OCI-M2 (cell line): ENCODE measurements around the gene SLC30A4.
"Not testable (repeated sequence)": the region's sequence is repeated elsewhere in the genome, so short reads cannot be mapped to it uniquely, and the experiment has no call there.

Source experiments
- DNase-seq: peaks from one replicate; lab custom pipeline; 2025; ENCODE audit not compliant: unreplicated experiment; lab: John Stamatoyannopoulos, UW

Gene SLC30A4

DNA sequence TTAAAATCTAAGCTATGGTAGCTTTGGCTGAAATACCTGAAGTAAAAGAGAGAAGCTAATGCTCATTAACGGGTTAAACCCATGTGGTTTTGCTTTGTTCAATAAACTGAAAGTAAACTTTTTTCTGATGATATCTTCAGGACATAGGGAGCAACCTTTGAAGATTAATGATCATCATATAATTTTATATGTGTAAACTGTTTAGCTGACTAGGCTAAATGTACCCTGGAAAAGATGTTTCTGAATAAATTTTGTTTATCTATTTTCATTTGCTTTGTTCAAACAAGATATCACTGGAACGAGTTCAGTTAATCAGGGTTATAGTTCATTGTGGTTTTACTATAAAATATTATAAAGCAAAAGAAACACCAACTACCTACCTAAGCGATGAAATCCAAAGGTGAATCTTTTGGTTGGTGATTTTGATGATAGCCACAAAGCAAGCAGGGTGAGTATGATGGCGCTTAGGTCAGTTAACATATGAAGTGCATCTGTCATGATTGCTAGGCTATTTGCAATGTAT lies 11.7 kb downstream of the SLC30A4 start:
- no peak for DNase-seq

DNA sequence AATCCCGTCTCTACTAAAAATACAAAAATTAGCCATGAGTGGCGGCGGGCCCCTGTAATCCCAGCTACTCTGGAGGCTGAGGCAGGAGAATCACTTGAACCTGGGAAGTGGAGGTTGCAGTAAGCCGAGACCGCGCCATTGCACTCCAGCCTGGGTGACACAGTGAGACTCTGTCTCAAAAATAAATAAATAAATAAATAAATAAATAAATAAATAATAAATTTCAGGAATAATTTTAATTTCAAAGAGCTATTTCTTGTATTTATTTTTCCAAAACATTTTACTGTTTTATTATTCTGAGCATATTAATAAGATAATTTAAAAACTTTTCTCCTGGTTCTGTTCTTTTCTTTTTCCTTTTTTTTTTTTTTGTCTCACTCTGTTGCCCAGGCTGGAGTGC lies 15.4 kb downstream of the SLC30A4 start:
- DNase-seq: not testable (repeated sequence)

DNA sequence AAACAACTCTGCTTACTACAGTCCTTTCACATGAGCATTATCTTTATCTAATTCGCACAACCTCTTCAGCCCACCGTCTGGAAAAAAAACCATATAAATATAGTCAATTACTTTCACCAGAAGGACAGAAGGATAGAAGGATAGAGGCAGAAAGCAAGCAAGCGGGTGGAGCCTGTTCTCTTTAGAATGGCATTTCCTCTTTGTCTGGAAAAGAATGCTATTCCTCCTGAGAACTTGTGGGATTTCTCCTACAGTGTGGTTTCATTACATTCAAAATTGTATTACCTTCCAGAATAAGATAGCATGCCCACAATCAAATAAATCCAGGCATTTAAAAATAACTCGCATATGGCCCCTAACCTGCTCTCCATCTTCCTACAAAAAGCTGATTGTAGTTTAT lies 23.1 kb downstream of the SLC30A4 start:
- no peak for DNase-seq

DNA sequence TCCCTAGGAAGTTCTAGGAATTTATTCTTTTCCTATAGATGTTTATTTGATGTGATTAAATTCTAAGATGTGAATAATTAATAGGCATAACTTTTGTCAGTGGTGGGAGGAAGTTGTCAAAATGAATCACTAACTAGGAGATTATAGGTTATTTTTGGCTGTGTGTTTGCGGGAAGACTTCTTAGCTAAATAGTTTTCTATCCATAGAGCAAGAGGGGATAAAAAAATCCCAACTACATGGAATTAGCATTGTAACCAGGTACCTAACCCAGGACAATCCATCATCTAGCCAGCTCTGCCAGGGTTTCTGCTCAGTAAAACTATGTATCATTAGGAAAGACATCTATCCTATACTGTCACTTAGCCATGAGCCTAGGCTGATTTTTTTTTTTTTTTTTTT lies 23.9 kb downstream of the SLC30A4 start:
- no peak for DNase-seq

DNA sequence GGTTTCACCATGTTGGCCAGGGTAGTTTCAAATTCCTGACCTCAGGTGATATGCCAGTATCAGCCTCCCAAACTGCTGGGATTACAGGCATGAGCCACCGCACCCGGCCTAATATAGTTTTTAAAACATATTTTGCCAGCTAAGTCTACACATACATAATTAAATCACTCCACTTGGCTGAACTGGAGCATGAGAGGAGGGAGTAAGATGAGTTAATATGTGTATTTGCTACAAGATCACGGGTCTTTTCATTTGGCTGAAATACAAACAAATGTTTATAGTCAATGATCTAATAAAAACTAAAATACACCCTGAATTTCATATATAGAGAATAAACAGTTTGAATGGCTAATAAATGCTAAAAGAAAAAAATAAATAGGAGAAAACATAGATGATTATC lies 25.3 kb downstream of the SLC30A4 start:
- DNase-seq: no peak

DNA sequence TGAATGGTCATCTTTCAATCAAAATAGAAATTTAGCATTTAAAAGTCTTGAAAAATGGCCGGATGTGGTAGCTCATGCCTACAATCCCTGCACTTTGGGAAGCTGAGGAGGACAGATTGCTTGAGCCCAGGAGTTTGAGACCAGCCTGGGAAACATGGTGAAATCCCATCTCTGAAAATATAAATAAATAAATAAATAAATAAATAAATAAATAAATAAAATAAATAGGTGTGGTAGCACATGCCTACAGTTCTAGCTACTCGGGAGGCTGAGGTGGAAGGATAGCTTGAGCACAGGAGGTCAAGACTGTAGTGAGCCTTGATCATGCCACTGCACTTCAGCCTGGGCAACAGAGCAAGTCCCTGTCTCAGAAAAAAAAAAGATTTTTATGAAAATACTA lies 25.9 kb downstream of the SLC30A4 start:
- no peak for DNase-seq

DNA sequence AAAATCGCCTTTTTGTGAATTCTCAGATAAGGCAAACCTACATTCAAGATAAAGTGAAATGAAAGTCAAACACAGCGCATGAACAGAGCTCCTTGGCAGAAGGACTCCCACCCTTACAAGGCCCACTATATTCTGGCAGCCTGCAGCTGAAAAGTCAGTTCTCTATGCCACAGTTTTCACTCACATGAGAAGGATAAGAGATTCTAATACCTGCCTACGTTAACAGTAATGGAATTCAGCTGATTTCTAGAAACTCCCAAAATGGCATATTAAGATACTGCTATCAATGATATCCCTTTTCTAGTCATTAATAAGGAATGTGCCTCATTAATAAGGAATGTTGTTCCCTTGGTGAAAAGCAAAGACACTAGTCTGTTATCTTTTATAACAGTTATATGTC lies 27.0 kb downstream of the SLC30A4 start:
- DNase-seq: no peak

DNA sequence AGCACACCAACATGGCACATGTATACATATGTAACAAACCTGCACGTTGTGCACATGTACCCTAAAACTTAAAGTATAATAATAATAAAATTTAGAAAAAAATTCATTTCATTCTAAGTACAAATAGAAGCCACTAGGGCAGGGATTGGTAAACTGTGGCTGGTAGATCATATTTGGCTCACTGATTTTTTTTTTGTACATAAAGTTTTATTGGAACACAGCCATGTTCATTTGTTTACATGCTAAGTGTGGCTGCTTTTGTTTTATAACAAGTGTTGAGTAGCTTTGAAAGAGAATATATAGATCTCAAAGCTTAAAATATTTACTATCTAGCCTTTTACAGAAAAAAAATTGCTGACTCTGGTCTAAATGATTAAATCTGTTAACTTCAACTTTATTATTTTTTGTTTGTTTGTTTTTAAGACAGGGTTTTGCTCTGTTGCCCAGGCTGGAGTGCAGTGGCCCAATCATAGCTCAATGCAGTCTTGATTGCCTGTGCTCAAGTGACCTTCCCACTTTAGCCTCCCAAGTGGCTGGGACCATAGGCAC lies 32.8 kb downstream of the SLC30A4 start:
- no peak for DNase-seq

DNA sequence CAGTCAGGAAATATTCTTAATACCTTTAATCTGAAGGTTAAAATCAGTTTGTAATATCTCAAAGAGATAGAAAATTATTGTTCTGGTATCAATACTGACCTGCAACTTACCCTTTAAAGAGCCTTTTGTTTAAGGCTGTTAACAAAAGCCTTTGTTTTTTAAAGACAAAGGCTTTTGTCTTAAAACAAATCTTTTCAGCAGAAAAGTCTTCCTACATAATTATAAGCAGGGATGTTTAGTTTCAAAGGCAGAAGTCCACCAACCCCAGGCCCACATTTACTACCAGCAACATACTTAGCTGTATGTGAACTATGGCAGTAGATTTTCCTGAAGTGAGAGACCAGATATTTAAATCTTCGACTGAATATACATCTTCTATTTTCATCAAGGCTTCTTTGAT lies 36.2 kb downstream of the SLC30A4 start:
- DNase-seq: no peak

DNA sequence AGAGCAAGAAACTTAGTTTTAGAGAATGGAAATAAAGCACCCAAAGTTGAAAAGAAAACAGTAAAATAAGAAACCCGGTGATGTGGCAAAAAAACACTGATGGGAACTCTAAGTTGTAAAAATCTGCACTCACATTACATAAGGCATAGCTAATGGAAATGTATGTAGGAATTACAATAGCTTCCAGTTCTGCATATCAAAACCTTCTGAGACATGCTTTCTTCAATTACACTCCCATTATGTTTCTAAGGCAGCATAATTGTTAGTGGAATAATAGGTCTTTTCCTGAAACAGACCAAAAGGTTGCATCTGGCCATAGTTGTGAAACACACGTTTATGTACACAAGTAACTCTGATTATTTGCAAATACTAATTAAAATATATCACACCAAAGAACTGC lies 41.4 kb downstream of the SLC30A4 start:
- no peak for DNase-seq

DNA sequence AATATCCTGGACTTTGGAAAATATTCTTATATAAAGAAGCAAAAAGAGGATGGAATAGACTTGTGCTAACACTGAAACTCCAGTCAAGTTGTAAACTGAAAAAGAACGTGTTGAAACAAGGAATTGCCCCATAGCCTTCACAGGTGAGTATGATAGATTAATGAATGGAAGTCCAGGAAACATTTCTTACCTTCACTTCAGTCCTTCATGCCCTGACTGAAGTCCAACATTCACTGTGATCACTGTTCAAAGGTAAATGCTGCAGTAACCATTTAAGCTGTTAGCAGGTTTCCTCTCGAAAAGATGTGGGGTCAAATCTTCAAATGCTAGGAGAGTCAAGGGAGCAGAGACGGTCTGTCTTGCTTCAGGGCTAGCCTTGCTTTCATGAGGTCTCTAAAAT lies 46.1 kb downstream of the SLC30A4 start:
- DNase-seq: no peak

DNA sequence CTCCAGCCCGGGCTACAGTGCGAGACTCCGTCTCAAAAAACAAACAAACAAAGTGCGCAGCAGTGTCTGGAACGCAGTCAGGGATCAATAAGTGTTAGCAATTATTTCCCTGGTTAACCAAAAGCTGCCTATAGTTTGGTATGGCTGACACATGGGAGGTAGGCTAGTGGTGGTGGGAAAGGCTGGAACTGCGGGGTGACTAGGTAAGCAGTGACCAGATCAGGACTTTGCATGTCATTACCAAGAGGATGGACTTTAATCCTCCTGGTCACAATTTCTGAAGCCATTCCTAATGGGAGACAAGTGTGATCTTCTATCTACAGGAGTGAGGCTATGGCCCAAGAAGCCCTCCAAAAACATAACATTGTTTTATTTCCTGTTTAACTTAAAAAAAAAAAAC lies 47.8 kb downstream of the SLC30A4 start:
- no peak for DNase-seq

DNA sequence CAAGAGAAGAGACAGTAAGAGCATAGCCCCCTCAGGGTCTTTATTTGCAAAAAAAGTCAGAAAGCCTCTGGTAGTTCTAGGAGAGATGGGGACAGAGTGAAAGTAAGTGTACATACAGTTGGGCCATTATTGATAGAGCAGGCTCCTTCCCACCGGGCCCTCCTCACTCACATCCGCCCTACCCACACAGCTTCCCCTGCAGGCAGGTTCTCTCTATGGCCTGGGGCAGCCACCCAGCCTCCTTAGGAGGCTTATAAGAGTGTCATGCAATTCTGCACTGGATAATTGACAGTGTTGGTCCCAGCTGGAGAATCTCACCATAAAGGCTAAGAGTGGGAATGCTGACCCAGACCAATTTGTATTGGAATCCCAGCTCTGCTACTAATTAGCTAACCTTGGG lies 49.5 kb downstream of the SLC30A4 start:
- no peak for DNase-seq

DNA sequence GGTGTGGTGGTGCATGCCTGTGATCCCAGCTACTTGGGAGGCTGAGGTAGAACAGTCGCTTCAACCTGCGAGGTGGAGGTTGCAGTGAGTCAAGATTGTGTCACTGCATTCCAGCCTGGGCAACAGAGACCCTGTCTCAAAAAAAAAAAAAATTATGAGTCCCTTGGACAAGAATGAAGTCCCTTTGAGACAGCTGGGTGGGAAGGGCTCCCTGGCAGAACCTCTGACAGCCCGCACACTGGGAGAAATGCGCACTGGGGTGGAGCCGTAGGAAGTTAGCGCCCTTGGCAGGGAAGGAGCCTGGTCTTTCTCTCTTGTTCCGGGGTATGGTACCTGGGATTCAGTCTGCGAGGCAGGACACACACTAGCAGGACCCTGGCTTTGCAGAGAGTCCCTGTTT lies 51.4 kb downstream of the SLC30A4 start:
- no peak for DNase-seq

DNA sequence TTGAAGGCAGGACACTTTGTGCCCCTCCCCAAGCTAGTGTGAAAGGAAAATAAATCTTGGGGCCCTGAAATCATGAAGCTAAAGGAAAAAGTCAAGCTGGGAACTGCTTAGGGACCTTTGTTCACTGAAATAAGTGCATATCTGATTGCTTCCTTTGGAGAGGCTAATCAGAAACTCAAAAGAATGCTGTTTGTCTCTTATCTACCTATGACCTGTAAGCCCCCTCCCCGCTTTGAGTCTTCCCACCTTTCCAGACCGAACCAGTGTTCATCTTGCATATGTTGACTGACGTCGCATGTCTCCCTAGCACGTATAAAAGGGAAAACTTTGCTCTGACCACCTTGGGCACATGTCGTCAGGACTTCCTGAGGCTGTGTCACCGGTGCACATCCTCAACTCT lies 53.1 kb downstream of the SLC30A4 start:
- no peak for DNase-seq

DNA sequence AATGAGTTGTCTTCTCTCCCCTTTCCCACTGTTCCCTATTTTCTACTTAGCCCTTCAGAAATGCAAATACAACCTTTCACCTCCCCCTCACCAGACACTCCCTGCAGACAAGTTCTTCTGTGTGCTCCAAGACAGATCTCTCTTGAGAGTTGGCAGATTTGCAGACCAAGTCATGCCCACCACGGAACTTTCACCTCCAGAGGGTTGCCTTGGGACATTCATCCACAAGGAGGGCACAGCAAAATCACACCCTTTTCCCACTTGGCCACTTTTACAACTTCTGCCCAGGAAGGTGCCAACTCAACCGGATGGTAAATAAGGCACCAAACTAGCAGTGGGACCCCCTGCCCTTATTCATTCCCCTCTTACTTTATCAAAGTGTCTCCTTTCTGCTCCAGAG lies 53.5 kb downstream of the SLC30A4 start:
- no peak for DNase-seq

DNA sequence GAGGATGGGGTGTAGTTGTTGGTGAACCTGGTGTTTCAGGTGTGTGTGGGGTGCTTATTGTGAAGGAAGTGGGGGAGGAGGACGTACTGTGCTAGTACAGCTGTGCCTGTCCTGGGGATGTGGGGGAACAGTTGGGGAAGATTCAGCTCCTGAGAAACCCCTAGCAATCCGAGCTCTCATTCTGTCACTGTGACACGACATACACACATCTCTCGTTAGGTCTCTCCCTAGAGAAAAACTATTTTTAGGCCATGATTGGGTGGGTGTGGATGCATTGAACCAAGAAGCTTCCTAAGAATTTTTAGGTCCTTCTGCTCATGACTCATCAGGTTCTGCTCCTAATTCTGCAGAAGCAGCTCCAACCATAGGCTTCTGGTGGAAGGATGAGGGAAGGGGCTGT lies 54.3 kb downstream of the SLC30A4 start:
- no peak for DNase-seq

DNA sequence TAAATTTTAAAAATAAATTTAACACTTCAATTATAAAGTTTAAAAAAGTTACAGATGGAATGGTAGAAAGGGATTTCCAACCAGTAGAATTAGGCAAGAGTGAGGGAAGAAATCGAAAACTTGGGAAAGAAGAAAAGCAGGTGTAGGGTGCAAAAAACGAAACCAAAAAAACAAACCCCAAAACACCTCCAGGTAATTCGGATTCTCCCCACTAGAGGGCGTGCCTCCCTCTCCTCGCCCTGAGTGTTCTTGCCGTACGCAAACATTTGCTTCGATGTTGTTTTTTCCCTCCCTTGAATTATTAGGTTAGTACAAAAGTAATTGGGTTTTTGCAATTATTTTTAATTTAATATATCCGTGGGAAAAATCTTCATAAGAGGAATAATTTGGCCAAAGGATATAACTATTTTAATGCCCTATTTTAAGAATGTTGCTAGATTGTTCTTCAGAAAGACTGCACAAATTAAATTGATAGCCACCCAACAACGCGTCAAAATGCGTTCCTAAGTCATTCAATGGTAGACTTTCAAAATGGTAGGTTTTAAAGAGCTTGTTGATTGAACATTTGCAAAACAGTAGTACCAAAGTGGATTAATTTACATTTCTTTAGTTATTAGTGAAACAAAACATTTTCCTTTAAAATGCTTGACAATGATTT lies 63.7 kb downstream of the SLC30A4 start:
- peak; percentile 10 for DNase-seq

DNA sequence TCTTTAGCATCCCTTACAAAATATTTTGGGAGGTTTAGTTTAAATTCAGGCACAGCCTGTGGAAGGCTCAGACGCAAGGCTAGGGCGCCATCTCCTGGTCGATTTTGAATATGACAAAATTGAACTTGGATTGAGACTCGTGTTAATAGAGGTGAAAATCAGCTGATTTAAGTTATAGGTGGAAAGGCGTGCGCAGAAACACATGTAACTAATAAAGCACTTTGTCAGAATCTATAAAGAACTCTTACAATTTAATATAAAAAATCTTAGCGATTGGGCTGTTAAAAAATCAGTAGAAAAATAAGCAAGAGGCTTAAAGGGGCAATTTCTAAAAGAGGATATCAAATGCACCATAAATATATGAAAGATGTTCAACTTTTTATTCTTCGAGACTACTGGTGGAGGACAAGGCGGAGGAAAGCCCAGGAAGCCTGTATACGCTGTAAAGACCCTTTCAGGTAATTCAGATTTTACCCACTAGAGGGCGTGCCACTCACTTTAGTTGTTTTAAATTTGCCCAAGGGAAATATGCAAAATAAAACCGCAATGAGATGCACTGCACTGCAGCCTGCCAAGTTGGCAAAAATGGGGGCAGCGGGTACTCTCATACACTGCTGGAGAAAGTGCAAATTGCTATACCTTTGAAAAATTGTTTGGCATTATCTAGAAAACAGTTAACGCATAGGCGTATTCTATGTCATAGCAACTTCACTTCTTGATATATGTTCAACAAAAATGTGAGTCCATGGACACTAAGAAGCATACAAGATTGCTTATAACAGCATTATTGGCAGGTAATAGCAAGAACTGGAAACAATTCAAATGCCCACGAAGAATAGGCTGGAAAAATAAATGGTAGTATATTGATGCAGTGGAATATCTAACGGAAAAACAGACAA lies 64.7 kb downstream of the SLC30A4 start:
- DNase-seq: peak; percentile 61

DNA sequence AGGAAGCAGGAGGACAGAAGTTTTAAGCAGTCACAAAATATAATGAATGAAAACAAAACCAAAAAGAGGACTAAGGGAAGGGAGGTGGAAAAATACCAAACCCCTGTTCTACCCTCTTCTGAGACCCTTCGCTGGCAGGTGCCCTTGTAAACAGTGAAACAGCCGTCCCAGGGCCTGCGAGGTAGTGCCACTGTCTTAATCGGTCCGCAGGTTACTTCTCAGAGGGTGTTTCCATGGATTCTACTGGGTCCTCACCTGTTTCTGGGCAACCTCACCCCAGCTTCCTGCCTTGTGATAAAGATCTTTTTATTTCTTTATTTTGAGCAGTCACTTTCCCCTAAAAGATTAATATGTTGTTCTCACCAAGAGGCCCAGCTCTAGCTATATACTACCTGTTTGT lies 65.3 kb downstream of the SLC30A4 start:
- no peak for DNase-seq

DNA sequence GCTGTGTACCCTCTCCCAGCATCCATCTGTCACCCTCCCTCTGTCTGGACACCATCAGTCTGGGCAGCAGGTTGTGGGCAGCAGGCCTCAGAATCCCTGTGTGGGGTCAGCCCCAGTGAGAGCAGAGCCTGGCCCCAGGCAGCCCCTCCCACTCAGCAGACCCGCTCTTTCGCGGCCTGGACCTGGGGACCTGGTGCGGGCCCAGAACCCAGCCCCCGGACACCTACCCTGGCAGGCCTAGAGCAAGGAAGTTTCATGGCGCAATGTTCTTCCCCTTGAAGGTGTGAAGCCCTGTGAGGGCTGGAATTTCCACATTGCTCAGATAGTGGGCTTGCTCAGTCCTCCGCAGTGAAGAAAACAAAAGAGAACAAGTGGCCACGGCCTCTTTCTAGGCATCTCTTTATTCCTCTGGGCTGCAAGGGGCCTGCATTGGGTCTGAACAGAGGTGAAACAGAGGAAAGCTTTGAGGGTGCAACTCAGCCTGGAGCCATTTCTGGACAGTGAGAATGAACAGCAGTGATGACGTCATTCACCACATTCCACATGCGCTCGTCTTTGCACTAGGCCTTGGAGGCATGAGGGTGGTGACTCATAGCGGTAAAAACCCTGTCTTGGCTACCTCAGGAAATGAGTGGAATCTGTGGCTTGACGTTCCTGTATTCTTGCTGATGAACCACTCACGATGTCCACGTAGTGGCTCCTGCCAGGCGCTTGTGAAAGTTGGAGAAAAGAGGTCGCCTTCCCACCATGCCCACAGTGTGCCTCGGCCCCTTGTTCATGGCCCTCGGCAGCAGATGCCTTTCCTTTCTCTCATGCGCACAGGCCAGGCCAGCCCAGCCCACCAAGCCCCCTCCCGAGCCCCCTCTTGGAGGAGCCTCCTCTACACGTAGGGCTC lies 66.1 kb downstream of the SLC30A4 start:
- DNase-seq: no peak
